Measurements from ENCODE around the gene PRKACA. TPM values are rescaled to one million over a fixed set of nuclear protein-coding genes. Genes with fewer than 3 reads are reported as not detected.

PRKACA gene
- total and polyA plus RNA-seq, 4 experiments from 2014 or later, result 0.42 to 51.7 (median 25.6) TPM

GRCh38 chr19:14155371-14155770, 37.8 kb upstream of the PRKACA start:
- POLR2A ChIA-PET (ENCODE audit: partially characterized antibody), result interaction anchor here (3.0 kb wide), 1 partner anchor 12 kb away, joined by 12 read pairs; no protein-coding TSS in a partner anchor

GRCh38 chr19:14152713-14153112, 35.2 kb upstream of the PRKACA start:
- Histone ChIP-seq H3K4me1 (ENCODE audit: insufficient read depth, low read length) (peaks cover 30% of the 10 kb centered on the region), H3K27ac (ENCODE audit: low read depth, low read length) (no peak overlapping the region), H3K4me3 (ENCODE audit: low read length in 2 of 2) (no peak overlapping the region), H3K27me3 (ENCODE audit: insufficient read depth, low read length) (no peaks in the 10 kb centered on the region), H3K9me3 (ENCODE audit: control insufficient read depth in 1 of 2, low read length in 2 of 2) (no peaks in the 10 kb centered on the region), H3K36me3 (ENCODE audit: insufficient read depth, low read length) (peaks cover 14% of the 10 kb centered on the region)
- no peak for DNase-seq
- CTCF ChIA-PET (ENCODE audit: partially characterized antibody), result interaction anchor here (1.6 kb wide), 1 partner anchor 16 kb away, joined by 4 read pairs; the partner anchor contains the start of gene ASF1B
- Mint-ChIP-seq H3K9me3 (no peaks in the 10 kb centered on the region), H3K4me1 (peaks cover 13 to 35% (median 22%) of the 10 kb centered on the region in 4 donors), H3K27me3 (no peaks in the 10 kb centered on the region), H3K36me3 (peaks cover 4 to 17% of the 10 kb centered on the region in 2 donors), H3K27ac (peak overlapping the region in 5 of 7 donors; percentile 1 to 77 (median 57)), H3K4me3 (no peak overlapping the region)
- POLR2A ChIA-PET (ENCODE audit: partially characterized antibody), result interaction anchor here (0.6 kb wide), 1 partner anchor 15 kb away, joined by 5 read pairs; no protein-coding TSS in a partner anchor
- intact Hi-C loops (cut with micrococcal nuclease), result no loop called here

More at GRCh38 chr19:14155371-14155770, 37.8 kb upstream of the PRKACA start:
- Histone ChIP-seq H3K27ac (ENCODE audit: low read depth, low read length) (no peak overlapping the region), H3K4me1 (ENCODE audit: insufficient read depth, low read length) (peaks cover 4% of the 10 kb centered on the region), H3K9me3 (ENCODE audit: control insufficient read depth in 1 of 2, low read length in 2 of 2) (no peaks in the 10 kb centered on the region), H3K36me3 (ENCODE audit: insufficient read depth, low read length) (peaks cover 14% of the 10 kb centered on the region), H3K4me3 (ENCODE audit: low read length in 2 of 2) (no peak overlapping the region), H3K27me3 (ENCODE audit: insufficient read depth, low read length) (no peaks in the 10 kb centered on the region)
- Mint-ChIP-seq H3K4me3 (no peak overlapping the region), H3K4me1 (peaks cover 0 to 12% (median 3%) of the 10 kb centered on the region in 4 donors), H3K27me3 (no peaks in the 10 kb centered on the region), H3K36me3 (peaks cover 4 to 21% of the 10 kb centered on the region in 2 donors), H3K27ac (peak overlapping the region in 1 of 7 donors; percentile 48), H3K9me3 (no peaks in the 10 kb centered on the region)
- CTCF ChIA-PET (ENCODE audit: partially characterized antibody), result interaction anchor here (1.0 kb wide), 1 partner anchor 12 kb away, joined by 3 read pairs; no protein-coding TSS in a partner anchor
- no peak for DNase-seq
- intact Hi-C loops (cut with micrococcal nuclease), result no loop called here

- H3K4me1 Mint-ChIP-seq, result peaks cover 17 to 39% (median 24%) of the 10 kb centered on the region in 4 donors
- peak overlapping the region; percentile 74 for H3K27ac ChIP-seq (ENCODE audit: low read depth, low read length)
- peak overlapping the region in 3 of 8 donors; percentile 24 to 82 (median 41) for H3K4me3 Mint-ChIP-seq
- no peaks in the 10 kb centered on the region for H3K27me3 ChIP-seq (ENCODE audit: insufficient read depth, low read length)
- no peaks in the 10 kb centered on the region for H3K27me3 Mint-ChIP-seq
- H3K9me3 ChIP-seq (ENCODE audit: control insufficient read depth in 1 of 2, low read length in 2 of 2), result no peaks in the 10 kb centered on the region
- ChIA-PET POLR2A (ENCODE audit: partially characterized antibody) (interaction anchor here (0.6 to 4.5 kb wide), 5 partner anchors 14 to 1418 kb away, joined by 3 to 48 read pairs (median 8); partner anchors contain the start of genes ADGRE5 and ASF1B), CTCF (ENCODE audit: partially characterized antibody) (interaction anchor here (1.9 to 4.3 kb wide), 2 partner anchors 15 to 17 kb away, joined by 5 to 29 read pairs; partner anchors contain the start of gene ASF1B)
- no peaks in the 10 kb centered on the region for H3K9me3 Mint-ChIP-seq
- peaks cover 10% of the 10 kb centered on the region for H3K36me3 ChIP-seq (ENCODE audit: insufficient read depth, low read length)
- peaks cover 31% of the 10 kb centered on the region for H3K4me1 ChIP-seq (ENCODE audit: insufficient read depth, low read length)
- H3K27ac Mint-ChIP-seq, result peak overlapping the region; percentile 37 to 99 (median 97)
- DNase-seq, result no peak
- H3K36me3 Mint-ChIP-seq, result peaks cover 4 to 13% of the 10 kb centered on the region in 2 donors
- peak overlapping the region in 1 of 2 donors; percentile 52 for H3K4me3 ChIP-seq (ENCODE audit: low read length in 2 of 2)
- intact Hi-C loops (cut with micrococcal nuclease), result no loop called here
Observed at GRCh38 chr19:14150770-14151661, 33.5 kb upstream of the PRKACA start.

- H3K27me3 Mint-ChIP-seq, result no peaks in the 10 kb centered on the region
- intact Hi-C loops (cut with micrococcal nuclease), result no loop called here
- Histone ChIP-seq H3K27ac (ENCODE audit: low read depth, low read length) (peak overlapping the region; percentile 74), H3K27me3 (ENCODE audit: insufficient read depth, low read length) (no peaks in the 10 kb centered on the region), H3K36me3 (ENCODE audit: insufficient read depth, low read length) (peaks cover 10% of the 10 kb centered on the region), H3K9me3 (ENCODE audit: control insufficient read depth in 1 of 2, low read length in 2 of 2) (no peaks in the 10 kb centered on the region), H3K4me1 (ENCODE audit: insufficient read depth, low read length) (peaks cover 34% of the 10 kb centered on the region), H3K4me3 (ENCODE audit: low read length in 2 of 2) (peak overlapping the region; percentile 17 to 52)
- peaks cover 17 to 47% (median 29%) of the 10 kb centered on the region in 4 donors for H3K4me1 Mint-ChIP-seq
- CTCF ChIA-PET (ENCODE audit: partially characterized antibody), result interaction anchor here (0.6 to 4.3 kb wide), 3 partner anchors 14 to 846 kb away, joined by 3 to 29 read pairs (median 5); partner anchors contain the start of gene ASF1B
- H3K9me3 Mint-ChIP-seq, result no peaks in the 10 kb centered on the region
- peak overlapping the region; percentile 90 to 99 (median 98) for H3K27ac Mint-ChIP-seq
- no peak for DNase-seq
- H3K36me3 Mint-ChIP-seq, result peaks cover 4 to 10% of the 10 kb centered on the region in 2 donors
- H3K4me3 Mint-ChIP-seq, result peak overlapping the region; percentile 78 to 90 (median 83)
- POLR2A ChIA-PET (ENCODE audit: partially characterized antibody), result interaction anchor here (0.6 to 4.5 kb wide), 15 partner anchors 8 to 368 kb away, joined by 3 to 48 read pairs (median 4); partner anchors contain the start of genes ADGRE5, ADGRL1, ASF1B and DNAJB1
Observed at GRCh38 chr19:14150041-14150769, 32.6 kb upstream of the PRKACA start.

- Histone ChIP-seq H3K9me3 (ENCODE audit: control insufficient read depth in 1 of 2, low read length in 2 of 2) (no peaks in the 10 kb centered on the region), H3K4me3 (ENCODE audit: low read length in 2 of 2) (peak overlapping the region; percentile 17 to 52), H3K27ac (ENCODE audit: low read depth, low read length) (peak overlapping the region; percentile 74), H3K4me1 (ENCODE audit: insufficient read depth, low read length) (peaks cover 36% of the 10 kb centered on the region), H3K36me3 (ENCODE audit: insufficient read depth, low read length) (peaks cover 10% of the 10 kb centered on the region), H3K27me3 (ENCODE audit: insufficient read depth, low read length) (no peaks in the 10 kb centered on the region)
- H3K36me3 Mint-ChIP-seq, result peaks cover 4 to 6% of the 10 kb centered on the region in 2 donors
- DNase-seq, result peak; percentile 66 to 74 (median 70)
- ChIA-PET POLR2A (ENCODE audit: partially characterized antibody) (interaction anchor here (0.6 to 4.5 kb wide), 14 partner anchors 9 to 369 kb away, joined by 3 to 48 read pairs (median 4); partner anchors contain the start of genes ADGRE5, ADGRL1, ASF1B and DNAJB1), CTCF (ENCODE audit: partially characterized antibody) (interaction anchor here (0.6 to 4.3 kb wide), 4 partner anchors 14 to 845 kb away, joined by 3 to 29 read pairs (median 4); partner anchors contain the start of gene ASF1B)
- no peaks in the 10 kb centered on the region for H3K27me3 Mint-ChIP-seq
- peak overlapping the region; percentile 90 to 99 (median 98) for H3K27ac Mint-ChIP-seq
- H3K4me3 Mint-ChIP-seq, result peak overlapping the region; percentile 78 to 90 (median 83)
- H3K4me1 Mint-ChIP-seq, result peaks cover 15 to 47% (median 30%) of the 10 kb centered on the region in 4 donors
- intact Hi-C loops (cut with micrococcal nuclease), result loop anchor here (1.0 kb wide), 1 partner anchor 12 kb away; no protein-coding TSS in a partner anchor
- no peaks in the 10 kb centered on the region for H3K9me3 Mint-ChIP-seq
Observed at GRCh38 chr19:14149509-14149994, 32.0 kb upstream of the PRKACA start.

- peak overlapping the region; percentile 78 to 90 (median 83) for H3K4me3 Mint-ChIP-seq
- peaks cover 10% of the 10 kb centered on the region for H3K36me3 ChIP-seq (ENCODE audit: insufficient read depth, low read length)
- CTCF ChIA-PET (ENCODE audit: partially characterized antibody), result interaction anchor here (0.7 to 4.3 kb wide), 9 partner anchors 8 to 818 kb away, joined by 3 to 29 read pairs (median 4); partner anchors contain the start of gene ASF1B
- no peak for DNase-seq
- POLR2A ChIA-PET (ENCODE audit: partially characterized antibody), result interaction anchor here (0.9 to 4.5 kb wide), 11 partner anchors 10 to 370 kb away, joined by 3 to 48 read pairs (median 4); partner anchors contain the start of genes ADGRE5, ASF1B and DNAJB1
- peaks cover 36% of the 10 kb centered on the region for H3K4me1 ChIP-seq (ENCODE audit: insufficient read depth, low read length)
- no peaks in the 10 kb centered on the region for H3K27me3 ChIP-seq (ENCODE audit: insufficient read depth, low read length)
- no peaks in the 10 kb centered on the region for H3K27me3 Mint-ChIP-seq
- peak overlapping the region; percentile 17 to 52 for H3K4me3 ChIP-seq (ENCODE audit: low read length in 2 of 2)
- H3K27ac Mint-ChIP-seq, result peak overlapping the region; percentile 90 to 99 (median 98)
- H3K9me3 ChIP-seq (ENCODE audit: control insufficient read depth in 1 of 2, low read length in 2 of 2), result no peaks in the 10 kb centered on the region
- H3K36me3 Mint-ChIP-seq, result peaks cover 4% of the 10 kb centered on the region in 2 donors
- no peaks in the 10 kb centered on the region for H3K9me3 Mint-ChIP-seq
- peak overlapping the region; percentile 74 for H3K27ac ChIP-seq (ENCODE audit: low read depth, low read length)
- H3K4me1 Mint-ChIP-seq, result peaks cover 15 to 43% (median 30%) of the 10 kb centered on the region in 4 donors
- intact Hi-C loops (cut with micrococcal nuclease), result loop anchor here (1.0 kb wide), 2 partner anchors 12 to 18 kb away; no protein-coding TSS in a partner anchor
Observed at GRCh38 chr19:14148751-14149410, 31.3 kb upstream of the PRKACA start.
